Heart left ventricle (tissue), 13 donors: ENCODE results near the gene NDUFC1.

Experiments used
- CTCF ChIP-seq, 12 donors: fragments of 200-600 bp; sonication (generic) in 4 of 12; IDR thresholded peaks; one replicate each; pipeline versions ENCODE4 v1.5.0 to v1.8.0; 2018 to 2022; ENCODE audit warnings: antibody characterized with exemption in 12 of 12, mild to moderate bottlenecking in 5 of 12
- POLR2A ChIP-seq, 2 donors: fragments of 450-650 bp; IDR thresholded peaks; one replicate each; pipeline ENCODE4 v1.6.1; 2017; ENCODE audit warnings: antibody characterized with exemption in 2 of 2, mild to moderate bottlenecking in 2 of 2, moderate library complexity in 2 of 2
- donor health status: ischemic (EF 13 %, LVEDD 7.1; RV severe dilation, severe dysfunction).
- donor health status: DM: no; HTN: yes; CAD: no.
- donor health status: DM: no; HTN: no; CAD: no.
- donor health status: ischemic (EF 25% LVEDD 6.9; RV normal size, moderate dysfunction).
- donor health status: ischemic (EF 25% LVEDD 5.7; RV mildly dilated, moderate dysfunction).
- donor health status: ischemic (EF 35%, LVEDD 5.7; RV mildly dilated, moderate dysfunction).
- donor health status: nonischemic (EF 11% LVEDD 7.7; RV severe dilation, severe dysfunction).
- donor health status: DM: yes; HTN: yes; CAD: no.
- donor health status: PGD.
- donor health status: ischemic (EF 29% LVEDD 5.4; RV normal size, mild dysfunction).
- donor health status: nonischemic (EF 23%, LVEDD 6.1; RV moderate dilation, normal function).

GRCh38 chr4:139242511-139243051 is 59.7 kb downstream of the NDUFC1 start:
- TF ChIP-seq CTCF (IDR thresholded peaks at IDR 0.05) (no peak), POLR2A (IDR thresholded peaks at IDR 0.05) (no peak)
